PFSK-1 (cell line): ENCODE measurements around the gene UAP1L1.

Source experiments
- FOXP2 ChIP-seq: optimal IDR thresholded peaks from 2 replicates; pipeline ENCODE3; 2011; ENCODE audit warnings: borderline replicate concordance, control low read depth, inconsistent platforms; ENCODE audit not compliant: insufficient read depth; ENCODE audit errors: extremely low read length, extremely low read depth
- POLR2AphosphoS5 ChIP-seq: IDR thresholded peaks from 2 replicates; pipeline ENCODE4 v1.6.1; 2012; ENCODE audit warnings: low read depth, mild to moderate bottlenecking, control low read depth, low read length, moderate library complexity
- SIN3A ChIP-seq: IDR thresholded peaks from 2 replicates; pipeline ENCODE4 v1.6.1; 2012; ENCODE audit warnings: mild to moderate bottlenecking, low read length, moderate library complexity, borderline replicate concordance; ENCODE audit not compliant: insufficient read depth
- TAF1 ChIP-seq: IDR thresholded peaks from 2 replicates; pipeline ENCODE4 v1.6.1; 2012; ENCODE audit warnings: low read length, control low read depth, borderline replicate concordance; ENCODE audit not compliant: insufficient read depth
- TF ChIP-seq, protein P1 (sequence below), 2 experiments: IDR thresholded peaks; 2 replicates each; pipeline versions ENCODE4 v1.6.1 to v1.8.0; 2011 to 2012; ENCODE audit warnings: low read depth in 2 of 2, low read length in 2 of 2, control low read depth in 1 of 2, inconsistent platforms in 1 of 2, mild to moderate bottlenecking in 1 of 2, moderate library complexity in 1 of 2; ENCODE audit not compliant: insufficient read depth in 1 of 2

Gene UAP1L1

DNA sequence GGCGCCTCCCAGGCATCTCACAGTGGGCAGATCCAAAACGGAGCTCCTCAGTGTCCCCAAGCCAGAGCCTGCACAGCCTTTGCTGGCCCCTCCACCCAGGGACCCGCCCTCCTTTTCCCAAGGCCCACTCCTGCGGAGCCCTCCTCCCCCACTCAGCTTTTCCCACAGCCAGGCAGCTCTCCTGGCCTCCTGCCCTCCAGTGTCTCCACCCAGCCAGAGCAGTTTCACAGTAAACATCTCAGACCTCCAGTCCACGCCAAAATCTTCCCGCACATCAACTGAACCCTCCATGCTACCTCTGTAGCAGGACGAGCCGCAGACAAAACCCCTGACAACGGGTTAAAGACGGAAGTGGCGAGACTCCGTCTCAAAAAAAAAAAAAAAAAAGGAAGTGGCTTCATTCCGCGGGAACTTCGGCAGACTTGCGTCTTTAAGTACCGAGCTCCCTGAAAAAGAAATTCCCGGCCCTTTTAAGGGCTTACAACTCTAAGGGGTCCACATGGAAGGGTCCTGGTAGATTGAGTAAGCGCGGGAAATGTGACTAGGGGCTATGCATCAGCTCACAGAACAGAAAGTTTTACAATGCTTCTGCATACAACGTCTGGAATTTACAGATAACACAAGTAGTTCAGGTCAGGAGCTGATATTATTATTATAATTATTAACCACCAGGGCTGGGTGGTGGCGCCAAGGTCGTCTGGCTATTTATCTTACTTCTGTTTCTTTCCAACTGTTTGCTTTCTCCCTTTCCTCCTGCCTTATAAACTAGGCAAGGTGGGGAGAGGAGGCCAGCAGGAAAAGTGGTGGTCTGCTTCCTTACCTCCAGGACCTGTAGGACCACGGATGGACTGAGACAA lies 50.2 kb downstream of the UAP1L1 start:
- no peak; the same call in 1 of the 2 replicates for TF ChIP-seq TAF1
- no peak for TF ChIP-seq POLR2AphosphoS5
- no peak for TF ChIP-seq FOXP2
- TF ChIP-seq, protein P1, sequence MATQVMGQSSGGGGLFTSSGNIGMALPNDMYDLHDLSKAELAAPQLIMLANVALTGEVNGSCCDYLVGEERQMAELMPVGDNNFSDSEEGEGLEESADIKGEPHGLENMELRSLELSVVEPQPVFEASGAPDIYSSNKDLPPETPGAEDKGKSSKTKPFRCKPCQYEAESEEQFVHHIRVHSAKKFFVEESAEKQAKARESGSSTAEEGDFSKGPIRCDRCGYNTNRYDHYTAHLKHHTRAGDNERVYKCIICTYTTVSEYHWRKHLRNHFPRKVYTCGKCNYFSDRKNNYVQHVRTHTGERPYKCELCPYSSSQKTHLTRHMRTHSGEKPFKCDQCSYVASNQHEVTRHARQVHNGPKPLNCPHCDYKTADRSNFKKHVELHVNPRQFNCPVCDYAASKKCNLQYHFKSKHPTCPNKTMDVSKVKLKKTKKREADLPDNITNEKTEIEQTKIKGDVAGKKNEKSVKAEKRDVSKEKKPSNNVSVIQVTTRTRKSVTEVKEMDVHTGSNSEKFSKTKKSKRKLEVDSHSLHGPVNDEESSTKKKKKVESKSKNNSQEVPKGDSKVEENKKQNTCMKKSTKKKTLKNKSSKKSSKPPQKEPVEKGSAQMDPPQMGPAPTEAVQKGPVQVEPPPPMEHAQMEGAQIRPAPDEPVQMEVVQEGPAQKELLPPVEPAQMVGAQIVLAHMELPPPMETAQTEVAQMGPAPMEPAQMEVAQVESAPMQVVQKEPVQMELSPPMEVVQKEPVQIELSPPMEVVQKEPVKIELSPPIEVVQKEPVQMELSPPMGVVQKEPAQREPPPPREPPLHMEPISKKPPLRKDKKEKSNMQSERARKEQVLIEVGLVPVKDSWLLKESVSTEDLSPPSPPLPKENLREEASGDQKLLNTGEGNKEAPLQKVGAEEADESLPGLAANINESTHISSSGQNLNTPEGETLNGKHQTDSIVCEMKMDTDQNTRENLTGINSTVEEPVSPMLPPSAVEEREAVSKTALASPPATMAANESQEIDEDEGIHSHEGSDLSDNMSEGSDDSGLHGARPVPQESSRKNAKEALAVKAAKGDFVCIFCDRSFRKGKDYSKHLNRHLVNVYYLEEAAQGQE (IDR thresholded peaks at IDR 0.05; ENCODE audit: insufficient read depth in 1 of 2, low read depth in 2 of 2, low read length in 2 of 2), result no peak
- TF ChIP-seq SIN3A, result no peak

DNA sequence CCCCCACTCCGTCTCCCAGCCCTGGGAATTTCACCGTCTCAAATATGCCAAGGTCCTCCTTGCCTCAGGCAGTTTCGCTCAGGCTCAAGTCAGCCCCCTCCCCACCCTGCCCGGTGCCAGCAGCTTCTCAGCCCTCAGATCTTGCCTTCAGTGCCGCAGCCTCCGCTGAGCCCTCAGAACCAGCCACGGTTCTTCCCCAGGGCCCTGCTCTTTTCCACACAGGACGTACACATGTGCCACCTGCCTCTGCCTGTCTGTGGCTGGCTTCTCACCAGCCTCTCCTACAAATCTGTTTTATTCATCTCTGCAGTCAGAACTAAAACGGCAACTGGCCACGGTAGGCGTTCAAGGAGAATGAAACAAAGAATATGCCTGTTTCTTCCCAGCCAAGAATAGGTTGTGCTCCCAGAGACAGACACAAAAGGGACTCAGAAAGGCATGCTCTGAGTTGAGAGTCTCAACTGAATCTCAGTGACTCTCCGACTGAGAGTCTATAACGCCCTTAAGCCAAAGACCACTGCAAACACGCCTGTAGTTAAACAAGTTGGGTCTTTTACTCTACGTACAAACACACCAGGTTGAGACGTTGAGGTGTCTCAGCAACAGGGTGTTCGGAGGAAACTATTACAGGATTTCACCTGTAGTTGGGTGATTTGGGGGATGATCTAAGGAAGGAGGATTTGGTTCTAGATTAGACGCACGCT lies 51.0 kb downstream of the UAP1L1 start:
- TF ChIP-seq SIN3A, result no peak
- no peak for TF ChIP-seq POLR2AphosphoS5
- TF ChIP-seq, protein P1 (IDR thresholded peaks at IDR 0.05; ENCODE audit: insufficient read depth in 1 of 2, low read depth in 2 of 2, low read length in 2 of 2), result no peak
- TF ChIP-seq FOXP2, result no peak
- TF ChIP-seq TAF1, result no peak

DNA sequence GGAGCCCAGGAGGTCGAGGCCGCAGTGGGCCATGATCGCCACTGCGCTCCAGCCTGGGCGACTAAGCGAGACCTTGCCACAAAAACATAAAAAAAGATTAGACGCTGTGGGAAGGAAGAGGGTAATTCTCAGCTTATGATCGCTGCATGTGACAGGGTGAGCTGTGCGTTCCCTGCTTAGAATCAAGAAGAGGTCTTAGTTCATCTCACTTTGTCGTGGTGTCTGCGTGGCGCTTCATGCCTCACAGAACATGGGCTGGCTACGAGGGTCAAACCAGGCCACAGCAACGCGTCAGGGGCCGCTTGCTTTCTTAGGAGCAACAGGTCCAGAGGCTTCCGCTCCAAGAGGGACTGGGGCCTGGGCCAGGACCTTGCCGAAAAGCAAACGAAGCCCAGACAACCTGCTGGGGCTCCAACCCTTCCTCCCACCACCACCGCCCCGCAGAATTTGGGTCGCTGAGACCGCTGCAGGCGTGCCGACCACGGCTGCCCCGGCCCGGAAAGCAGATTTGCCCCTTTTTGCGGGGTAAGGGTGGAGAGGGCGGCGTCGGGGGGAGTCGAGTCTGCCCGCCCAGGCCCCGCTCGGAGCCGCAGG lies 51.6 kb downstream of the UAP1L1 start:
- TF ChIP-seq POLR2AphosphoS5 (no peak), SIN3A (no peak)

DNA sequence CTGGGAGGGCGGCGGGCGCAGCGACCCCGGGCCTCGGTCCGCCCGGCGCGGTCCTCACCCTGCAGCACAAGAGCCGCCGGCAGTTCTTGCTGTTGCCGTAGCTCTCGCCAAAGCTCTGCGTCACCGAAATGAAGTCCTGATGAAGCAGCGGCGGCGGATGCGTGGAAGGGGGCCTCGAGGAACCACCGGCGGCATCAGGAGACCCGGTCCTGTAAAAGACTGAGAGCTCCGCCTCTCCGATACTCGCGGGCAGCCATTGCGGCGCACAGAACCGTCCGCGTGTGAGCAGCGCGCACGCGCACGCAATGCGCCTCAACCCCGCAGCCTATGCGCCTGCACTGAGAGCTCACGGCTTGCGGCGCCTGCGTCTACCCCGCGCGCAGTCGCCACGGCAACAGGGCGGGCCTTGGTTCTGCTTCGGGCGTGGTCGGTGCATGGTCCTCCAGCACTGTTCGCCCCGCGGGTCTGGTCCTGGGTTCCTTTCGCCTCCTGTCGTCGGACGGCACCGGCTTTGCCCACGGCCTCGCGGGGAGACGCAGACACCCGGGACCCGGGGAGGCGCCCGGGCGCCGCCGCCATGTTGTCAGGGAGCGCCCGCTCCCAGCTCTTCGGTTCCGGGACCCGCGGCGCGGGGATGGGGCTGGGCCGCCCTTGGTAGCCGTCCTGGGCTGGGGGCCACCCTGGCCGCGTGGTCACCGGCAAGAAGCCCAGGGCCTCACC lies 52.3 kb downstream of the UAP1L1 start:
- TF ChIP-seq TAF1 (peak; percentile 92), FOXP2 (peak; percentile 94), POLR2AphosphoS5 (peak; percentile 64), SIN3A (no peak)
- TF ChIP-seq, protein P1 (IDR thresholded peaks at IDR 0.05; ENCODE audit: insufficient read depth in 1 of 2, low read depth in 2 of 2, low read length in 2 of 2), result peak in 1 of 2 experiments; percentile 52; a peak in 1 of 4 replicates
